Measurements from ENCODE around the gene OGN. TPM values are rescaled to one million over a fixed set of nuclear protein-coding genes. Genes with fewer than 3 reads are reported as not detected.

Gene OGN
- total and polyA plus RNA-seq, 7 donors: 0.64 to 7.4 (median 0.95) TPM

DNA sequence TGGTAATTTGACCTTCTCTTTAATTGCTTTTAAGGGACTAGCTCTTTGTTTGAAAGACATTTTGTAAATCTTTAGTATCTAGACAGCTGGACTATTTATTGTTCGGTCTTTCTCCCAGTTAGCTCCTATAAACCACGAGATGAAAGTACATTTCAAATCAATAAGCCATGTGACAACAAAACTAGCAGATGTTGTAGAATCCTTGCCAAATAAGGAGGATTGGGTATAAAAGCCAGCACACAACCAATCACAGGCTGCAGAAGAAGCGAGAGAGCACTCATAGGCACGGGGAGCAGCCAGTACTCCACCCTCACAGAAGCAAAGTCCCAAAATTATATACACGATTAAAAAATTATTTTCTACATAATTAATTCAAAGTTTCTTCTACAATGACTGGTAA is 28.0 kb upstream of the OGN start:
- ATAC-seq (no peak), DNase-seq (no peak)
- Histone ChIP-seq H3K4me1 (no peaks in the 10 kb centered on the region), H3K36me3 (ENCODE audit: insufficient read depth in 1 of 2, low read depth in 1 of 2) (no peaks in the 10 kb centered on the region), H3K9me3 (no peaks in the 10 kb centered on the region), H3K27ac (no peak overlapping the region), H3K4me3 (no peak overlapping the region), H3K27me3 (ENCODE audit: insufficient read depth in 3 of 3, low read length in 2 of 3) (no peaks in the 10 kb centered on the region)
- intact Hi-C loops (cut with DNase I): no loop called here
- TF ChIP-seq, protein P1, sequence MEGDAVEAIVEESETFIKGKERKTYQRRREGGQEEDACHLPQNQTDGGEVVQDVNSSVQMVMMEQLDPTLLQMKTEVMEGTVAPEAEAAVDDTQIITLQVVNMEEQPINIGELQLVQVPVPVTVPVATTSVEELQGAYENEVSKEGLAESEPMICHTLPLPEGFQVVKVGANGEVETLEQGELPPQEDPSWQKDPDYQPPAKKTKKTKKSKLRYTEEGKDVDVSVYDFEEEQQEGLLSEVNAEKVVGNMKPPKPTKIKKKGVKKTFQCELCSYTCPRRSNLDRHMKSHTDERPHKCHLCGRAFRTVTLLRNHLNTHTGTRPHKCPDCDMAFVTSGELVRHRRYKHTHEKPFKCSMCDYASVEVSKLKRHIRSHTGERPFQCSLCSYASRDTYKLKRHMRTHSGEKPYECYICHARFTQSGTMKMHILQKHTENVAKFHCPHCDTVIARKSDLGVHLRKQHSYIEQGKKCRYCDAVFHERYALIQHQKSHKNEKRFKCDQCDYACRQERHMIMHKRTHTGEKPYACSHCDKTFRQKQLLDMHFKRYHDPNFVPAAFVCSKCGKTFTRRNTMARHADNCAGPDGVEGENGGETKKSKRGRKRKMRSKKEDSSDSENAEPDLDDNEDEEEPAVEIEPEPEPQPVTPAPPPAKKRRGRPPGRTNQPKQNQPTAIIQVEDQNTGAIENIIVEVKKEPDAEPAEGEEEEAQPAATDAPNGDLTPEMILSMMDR (IDR thresholded peaks at IDR 0.05): no peak
- WGBS, 3 donors: 70 to 80% (median 77%) methylated on average over 5 of the region's 5 CpGs

DNA sequence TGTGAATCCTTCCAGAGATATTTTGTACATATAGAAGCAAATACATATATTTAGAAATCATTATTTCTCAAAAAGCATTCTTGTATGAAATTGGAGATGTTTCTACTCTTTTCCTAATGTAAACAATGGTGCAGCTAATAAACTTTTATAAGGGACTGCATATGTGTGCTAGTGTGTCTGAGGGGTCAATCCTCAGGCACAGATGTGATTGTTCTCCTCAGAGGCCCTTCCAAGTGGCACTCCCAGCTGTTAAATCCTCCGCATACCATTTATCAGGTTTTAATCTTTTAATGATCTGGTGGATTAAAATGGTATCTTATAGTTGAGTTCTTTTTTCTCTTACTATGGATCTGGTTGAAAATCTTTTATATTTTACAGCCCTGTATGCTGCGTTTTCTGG is 25.5 kb upstream of the OGN start:
- intact Hi-C loops (cut with DNase I): no loop called here
- 65 to 79% (median 66%) methylated on average over 2 of the region's 2 CpGs for WGBS, 3 donors
- no peak overlapping the region for H3K4me3 ChIP-seq
- H3K9me3 ChIP-seq: no peaks in the 10 kb centered on the region
- no peaks in the 10 kb centered on the region for H3K4me1 ChIP-seq
- DNase-seq (no peak), ATAC-seq (no peak)
- H3K27ac ChIP-seq: no peak overlapping the region
- TF ChIP-seq, protein P1 (IDR thresholded peaks at IDR 0.05): no peak
- no peaks in the 10 kb centered on the region for H3K36me3 ChIP-seq (ENCODE audit: insufficient read depth in 1 of 2, low read depth in 1 of 2)
- no peaks in the 10 kb centered on the region for H3K27me3 ChIP-seq (ENCODE audit: insufficient read depth in 3 of 3, low read length in 2 of 3)

DNA sequence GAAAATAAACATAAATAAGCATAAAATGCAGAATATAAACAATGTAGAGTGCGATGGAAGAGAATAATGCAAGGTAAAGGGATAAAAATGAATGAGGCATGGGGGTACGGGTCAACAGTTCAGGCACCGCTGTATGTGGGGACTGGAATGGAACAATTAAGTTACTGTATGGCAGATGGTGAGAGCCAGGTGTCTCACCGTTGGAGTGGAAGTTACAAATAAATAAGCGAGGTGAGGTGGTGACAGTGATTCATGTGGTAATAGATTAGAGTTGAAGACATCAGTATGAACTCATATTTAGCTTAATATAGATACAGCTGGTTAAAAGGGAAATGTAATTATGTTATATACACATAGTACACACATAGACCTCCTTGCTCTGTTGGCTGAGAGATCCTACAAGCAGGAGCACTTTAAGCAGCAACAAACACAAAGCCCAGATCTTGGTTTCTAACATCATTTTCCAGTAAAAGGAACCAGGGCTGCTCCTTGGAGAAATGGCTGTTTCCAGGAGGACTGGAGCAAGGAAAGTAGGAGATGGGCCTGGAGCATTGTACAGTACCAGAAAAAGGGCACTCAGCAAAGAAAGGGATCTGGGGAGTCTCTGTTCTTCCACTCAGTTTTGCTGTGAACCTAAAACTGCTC is 22.2 kb upstream of the OGN start:
- no peak overlapping the region for H3K4me3 ChIP-seq
- no peak for DNase-seq
- H3K36me3 ChIP-seq (ENCODE audit: insufficient read depth in 1 of 2, low read depth in 1 of 2): no peaks in the 10 kb centered on the region
- no peak overlapping the region for H3K27ac ChIP-seq
- H3K4me1 ChIP-seq: no peaks in the 10 kb centered on the region
- intact Hi-C loops (cut with DNase I): no loop called here
- H3K9me3 ChIP-seq: no peaks in the 10 kb centered on the region
- ATAC-seq: no peak
- TF ChIP-seq, protein P1 (IDR thresholded peaks at IDR 0.05): no peak
- H3K27me3 ChIP-seq (ENCODE audit: insufficient read depth in 3 of 3, low read length in 2 of 3): no peaks in the 10 kb centered on the region
- WGBS, 3 donors: 70 to 72% (median 70%) methylated on average over 5 of the region's 5 CpGs

DNA sequence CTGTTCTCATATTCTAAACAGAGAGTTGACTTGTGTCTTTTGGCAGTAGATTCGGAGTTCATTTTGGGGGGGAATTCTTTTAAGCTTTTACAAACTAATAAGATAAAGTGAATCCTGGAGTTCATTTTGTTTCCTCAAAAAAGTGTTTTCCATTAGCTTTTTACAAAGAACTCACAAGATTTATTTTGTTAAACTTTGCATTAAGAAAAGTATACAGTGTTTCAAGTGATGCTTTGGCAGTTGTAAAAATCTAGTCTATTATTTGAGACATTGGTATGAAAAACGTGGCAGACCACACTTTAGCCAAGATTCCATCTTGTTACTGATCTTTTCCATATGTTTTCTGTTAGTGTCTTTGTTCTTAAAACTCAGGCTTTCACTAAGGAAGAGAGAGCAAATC is 21.1 kb upstream of the OGN start:
- ATAC-seq (no peak), DNase-seq (no peak)
- Histone ChIP-seq H3K4me3 (no peak overlapping the region), H3K9me3 (no peaks in the 10 kb centered on the region), H3K27ac (no peak overlapping the region), H3K27me3 (ENCODE audit: insufficient read depth in 3 of 3, low read length in 2 of 3) (no peaks in the 10 kb centered on the region), H3K36me3 (ENCODE audit: insufficient read depth in 1 of 2, low read depth in 1 of 2) (no peaks in the 10 kb centered on the region), H3K4me1 (no peaks in the 10 kb centered on the region)
- WGBS, 3 donors: 38 to 46% (median 38%) methylated on average over 2 of the region's 2 CpGs
- intact Hi-C loops (cut with DNase I): no loop called here
- TF ChIP-seq, protein P1 (IDR thresholded peaks at IDR 0.05): no peak

DNA sequence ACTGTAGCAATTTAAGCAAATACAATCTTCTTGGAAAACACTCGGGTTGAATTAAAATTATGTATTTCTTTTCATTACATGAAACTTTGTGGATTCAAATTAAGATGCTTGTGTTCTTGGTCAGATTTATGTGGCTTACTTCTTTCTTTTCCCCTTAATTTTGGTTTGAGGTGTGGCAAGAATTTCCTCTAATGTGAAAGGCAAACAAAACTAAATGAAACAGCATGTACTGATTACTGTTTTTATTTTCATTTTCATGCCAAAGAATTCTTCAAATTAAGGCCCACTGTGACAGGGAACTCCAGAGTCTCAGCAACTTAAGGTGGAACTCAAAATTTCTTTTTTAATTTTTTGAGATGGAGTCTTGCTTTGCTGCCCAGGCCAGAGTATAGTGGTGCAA is 20.0 kb upstream of the OGN start, which contains the start of gene OMD:
Gene OMD (minus strand): TSS at position 132 of the 400 bp plus-strand sequence. CDS start 6,913 bp downstream, outside the sequence.
- WGBS, 3 donors: 31 to 35% (median 33%) methylated on average over 1 of the region's 1 CpG
- ATAC-seq: no peak
- Histone ChIP-seq H3K4me1 (no peaks in the 10 kb centered on the region), H3K9me3 (no peaks in the 10 kb centered on the region), H3K36me3 (ENCODE audit: insufficient read depth in 1 of 2, low read depth in 1 of 2) (no peaks in the 10 kb centered on the region), H3K27me3 (ENCODE audit: insufficient read depth in 3 of 3, low read length in 2 of 3) (no peaks in the 10 kb centered on the region), H3K27ac (no peak within 1 kb of the TSS), H3K4me3 (peak within 1 kb of the TSS; percentile 4)
- intact Hi-C loops (cut with DNase I): no loop called here
- DNase-seq: no peak
- TF ChIP-seq, protein P1 (IDR thresholded peaks at IDR 0.05): no peak

Measured in psoas muscle (tissue), 8 donors.